ENCODE results near the gene SOX15.

GRCh38 chr17:7592422-7593021, 2.6 kb upstream of the SOX15 start:
- TF ChIP-seq ZNF776 (tag by site-specific recombination; IDR thresholded peaks at IDR 0.05; ENCODE audit: borderline replicate concordance): no peak
- no peak for TF ChIP-seq CTCF (tag by site-specific recombination; IDR thresholded peaks at IDR 0.05)
- TF ChIP-seq INSM2 (tag by site-specific recombination; IDR thresholded peaks at IDR 0.05): no peak
- no peak for TF ChIP-seq WT1 (tag by site-specific recombination; IDR thresholded peaks at IDR 0.05)
- TF ChIP-seq ZNF292 (tag by site-specific recombination; IDR thresholded peaks at IDR 0.05; ENCODE audit: borderline replicate concordance, low read depth): no peak
- no peak for TF ChIP-seq OSR2 (tag by site-specific recombination; IDR thresholded peaks at IDR 0.05)
- TF ChIP-seq ZNF148 (tag by site-specific recombination; IDR thresholded peaks at IDR 0.05; ENCODE audit: borderline replicate concordance): no peak
- no peak for TF ChIP-seq SCRT2 (tag by site-specific recombination; IDR thresholded peaks at IDR 0.05)
- no peak for TF ChIP-seq ZBTB1 (tag by site-specific recombination; IDR thresholded peaks at IDR 0.05)
- no peak for TF ChIP-seq ZBTB49 (tag by site-specific recombination; IDR thresholded peaks at IDR 0.05; ENCODE audit: low read depth)
- TF ChIP-seq PRDM10 (tag by site-specific recombination; IDR thresholded peaks at IDR 0.05): no peak
- TF ChIP-seq ZNF366 (tag by site-specific recombination; conservative IDR thresholded peaks at IDR 0.05): no peak
- TF ChIP-seq ZNF10 (tag by site-specific recombination; IDR thresholded peaks at IDR 0.05): no peak
- no peak for TF ChIP-seq PATZ1 (tag by site-specific recombination; IDR thresholded peaks at IDR 0.05)
